GM19467 (cell line): Measurements from ENCODE around the gene LAMB4.

Experiments
- ATAC-seq: cut with Tn5 transposase; IDR thresholded peaks from one replicate; pipeline ENCODE4 v1.9.1; 2021; ENCODE audit warnings: mild to moderate bottlenecking, moderate library complexity; ENCODE audit not compliant: unreplicated experiment

Gene LAMB4

GRCh38 chr7:108109221-108109908 lies 20.8 kb downstream of the LAMB4 start:
- ATAC-seq, result no peak

DNA sequence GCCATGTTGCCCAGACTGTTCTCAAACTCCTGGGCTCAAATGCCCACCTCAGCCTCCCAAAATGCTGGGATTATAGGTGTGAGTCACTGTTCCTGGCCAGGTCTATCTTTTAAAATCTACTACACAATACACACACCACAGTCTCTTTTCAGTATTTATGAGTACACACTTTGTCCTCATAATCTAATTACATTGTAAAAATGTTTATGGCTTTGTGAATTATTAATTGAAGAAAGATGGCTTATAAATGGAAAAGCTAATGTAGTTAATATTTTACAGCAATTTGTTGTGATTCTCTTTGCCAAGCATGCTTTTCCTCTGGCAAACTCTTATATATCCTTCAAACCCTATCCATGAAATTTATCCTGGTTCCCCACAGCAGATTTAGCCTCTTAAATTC lies 22.0 kb downstream of the LAMB4 start:
- ATAC-seq, result no peak

GRCh38 chr7:108104324-108104723 lies 25.8 kb downstream of the LAMB4 start:
- ATAC-seq, result no peak

DNA sequence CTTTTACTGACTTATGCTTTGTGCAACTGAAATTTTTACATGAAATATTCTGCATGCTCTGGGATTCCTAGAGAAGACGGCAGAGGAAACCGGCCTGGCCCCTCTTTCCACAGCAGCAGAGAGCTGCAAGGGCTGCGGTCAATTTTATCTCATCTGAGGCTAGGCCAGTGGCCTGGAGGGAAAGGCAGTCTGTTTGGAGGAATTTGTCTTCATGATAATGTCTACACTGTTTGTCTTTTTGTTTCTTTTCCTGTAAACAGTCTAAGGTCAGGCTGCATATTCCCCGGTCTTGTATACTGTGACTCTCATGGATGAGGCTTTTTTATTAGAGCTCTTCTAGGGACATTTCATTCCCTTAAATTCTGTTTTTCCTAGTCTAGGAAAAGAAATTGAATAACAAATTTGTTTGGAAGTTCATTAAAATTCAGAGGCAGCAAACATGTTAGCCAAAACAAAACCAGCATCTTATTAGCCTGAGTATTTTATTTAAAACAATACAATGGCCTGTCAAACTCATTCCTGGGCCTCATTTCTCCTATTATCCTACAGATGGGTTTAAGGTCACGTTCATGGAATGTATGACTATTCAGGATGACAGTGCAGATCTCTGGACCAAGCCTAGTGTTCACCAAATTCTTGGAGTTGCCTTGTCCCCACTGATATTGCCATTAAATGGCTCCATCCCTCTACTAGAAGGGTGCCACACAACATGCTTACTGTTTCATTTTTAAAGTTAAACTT lies 26.4 kb downstream of the LAMB4 start:
- ATAC-seq, result no peak

DNA sequence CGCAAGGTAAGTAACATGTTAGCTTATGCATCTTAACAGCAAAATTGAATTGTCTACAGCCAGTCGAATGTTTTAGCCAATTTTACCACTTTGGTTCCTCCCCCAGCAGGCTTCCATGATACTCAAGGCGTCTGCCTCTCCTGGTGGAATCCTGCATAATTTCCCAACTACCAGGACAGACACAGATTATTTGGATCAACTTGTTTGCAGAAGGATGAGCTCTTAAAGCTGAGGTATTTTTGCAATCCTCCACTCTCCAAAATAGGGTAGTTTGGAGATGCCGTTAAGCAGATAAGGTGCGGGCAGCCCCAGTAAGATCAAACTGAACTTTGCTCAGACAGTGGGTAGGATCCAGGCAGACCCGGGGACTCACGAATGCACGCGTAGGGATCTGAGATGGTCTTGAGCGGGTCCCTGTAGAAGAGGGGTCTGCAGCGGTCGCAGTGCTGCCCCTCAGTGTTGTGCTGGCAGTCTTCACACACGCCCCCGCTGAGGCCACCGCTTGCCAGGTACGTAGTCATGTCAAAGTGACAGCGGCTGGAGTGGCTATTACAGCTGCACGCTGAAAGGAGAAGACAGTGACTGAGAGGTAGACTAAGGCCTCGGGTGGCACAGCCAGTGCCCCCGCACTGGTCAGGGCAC lies 27.4 kb downstream of the LAMB4 start:
- no peak for ATAC-seq

GRCh38 chr7:108101759-108102158 lies 28.4 kb downstream of the LAMB4 start:
- ATAC-seq, result no peak

- ATAC-seq, result no peak
Measured at GRCh38 chr7:108099713-108100112, 30.4 kb downstream of the LAMB4 start.

GRCh38 chr7:108097703-108098102 lies 32.5 kb downstream of the LAMB4 start:
- no peak for ATAC-seq

GRCh38 chr7:108096996-108097395 lies 33.2 kb downstream of the LAMB4 start:
- ATAC-seq, result no peak

GRCh38 chr7:108094933-108095710 lies 35.0 kb downstream of the LAMB4 start:
- ATAC-seq, result no peak

GRCh38 chr7:108094346-108094745 lies 35.8 kb downstream of the LAMB4 start:
- no peak for ATAC-seq

DNA sequence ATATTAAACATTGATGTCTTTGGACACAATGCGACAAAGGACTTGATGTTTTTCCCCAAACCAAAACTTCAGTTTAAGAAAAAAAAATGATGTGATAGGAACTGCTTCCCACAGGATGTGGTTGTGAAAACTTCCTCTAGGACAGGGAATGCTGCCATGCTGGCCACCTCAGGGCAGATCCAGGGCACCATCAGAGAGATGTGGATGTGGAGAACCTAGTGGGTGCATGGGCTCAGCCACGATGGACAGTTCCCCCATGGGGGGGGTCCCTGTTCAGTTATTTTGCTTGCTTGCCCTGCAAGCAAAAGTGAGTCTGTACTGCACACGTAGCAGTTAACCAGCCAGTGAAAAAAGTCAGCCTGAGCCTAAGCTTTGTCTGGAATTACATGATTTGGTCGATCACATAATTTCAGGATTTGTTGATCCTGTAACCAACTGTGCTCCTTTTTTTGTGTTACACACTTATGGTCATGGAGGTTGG lies 36.3 kb downstream of the LAMB4 start:
- ATAC-seq, result no peak

- ATAC-seq, result no peak
Measured at GRCh38 chr7:108093341-108093740, 36.8 kb downstream of the LAMB4 start.

DNA sequence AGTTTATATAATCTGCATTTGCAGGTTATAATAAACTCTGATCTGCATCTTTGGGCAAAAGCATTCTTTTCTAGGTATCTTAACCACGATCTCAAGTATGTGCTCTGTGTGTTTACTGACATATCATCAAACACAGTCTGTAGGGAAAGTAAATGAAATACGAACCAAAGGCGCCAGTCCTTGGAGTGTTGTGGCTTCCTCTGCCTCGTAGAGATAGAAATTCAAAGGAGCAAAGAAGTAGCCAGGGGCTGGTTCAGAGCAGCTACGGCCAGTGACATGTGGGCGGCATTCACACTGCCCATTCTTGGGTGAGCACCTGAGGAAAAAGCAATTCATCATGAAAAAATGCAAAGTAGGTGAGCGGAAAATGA lies 38.7 kb downstream of the LAMB4 start:
- ATAC-seq, result no peak

DNA sequence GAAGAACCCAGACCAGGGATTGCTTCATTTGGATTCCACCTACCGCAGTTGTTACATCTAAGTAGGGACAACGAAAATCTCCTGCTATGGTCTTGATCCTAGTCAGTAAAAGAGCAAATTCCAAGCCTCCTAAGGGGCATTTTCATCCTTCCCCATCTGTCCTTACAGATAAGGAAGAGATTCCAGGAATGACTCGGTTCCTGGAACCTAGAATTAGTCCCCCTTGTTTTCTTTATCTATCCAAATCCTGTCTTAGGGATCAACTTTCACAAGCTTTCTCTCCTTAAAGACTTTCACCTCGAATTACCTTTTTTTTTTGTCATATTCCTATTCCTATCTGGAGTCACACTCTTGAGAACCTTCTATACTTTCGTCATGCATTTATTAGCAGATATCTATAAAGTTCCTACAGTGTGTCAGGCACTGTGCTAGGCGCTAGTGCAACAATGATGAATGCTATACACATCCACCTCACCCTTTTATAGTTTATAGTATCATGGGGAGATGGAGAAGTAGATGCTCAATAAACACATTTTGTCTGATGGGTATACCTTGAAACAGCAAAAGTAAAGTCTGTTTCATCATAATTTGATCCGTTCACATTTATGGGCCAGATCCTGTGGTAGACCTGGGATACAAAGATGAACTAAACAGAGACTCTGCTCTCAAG lies 39.2 kb downstream of the LAMB4 start:
- ATAC-seq, result no peak

GRCh38 chr7:108089381-108089780 lies 40.8 kb downstream of the LAMB4 start:
- no peak for ATAC-seq

GRCh38 chr7:108088729-108089128 lies 41.4 kb downstream of the LAMB4 start:
- ATAC-seq, result no peak

DNA sequence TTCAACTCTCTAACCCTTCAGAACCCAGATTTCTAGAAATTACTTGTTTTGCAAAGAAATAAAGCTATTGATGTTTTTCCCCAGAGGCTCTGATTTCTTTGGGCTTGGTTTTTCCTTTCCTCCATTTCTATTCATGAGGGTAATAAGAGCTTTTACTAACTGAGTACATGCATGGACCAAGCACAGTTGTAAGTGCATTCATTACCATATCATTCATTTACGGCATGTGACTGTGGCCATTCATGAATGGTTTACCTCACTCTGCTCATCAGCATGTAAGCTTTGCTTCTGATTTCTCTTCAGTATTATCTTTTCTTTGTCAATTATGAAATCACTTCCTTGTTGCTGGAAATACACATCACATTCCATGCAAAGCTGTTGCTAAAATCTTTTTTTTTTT lies 42.4 kb downstream of the LAMB4 start:
- no peak for ATAC-seq

DNA sequence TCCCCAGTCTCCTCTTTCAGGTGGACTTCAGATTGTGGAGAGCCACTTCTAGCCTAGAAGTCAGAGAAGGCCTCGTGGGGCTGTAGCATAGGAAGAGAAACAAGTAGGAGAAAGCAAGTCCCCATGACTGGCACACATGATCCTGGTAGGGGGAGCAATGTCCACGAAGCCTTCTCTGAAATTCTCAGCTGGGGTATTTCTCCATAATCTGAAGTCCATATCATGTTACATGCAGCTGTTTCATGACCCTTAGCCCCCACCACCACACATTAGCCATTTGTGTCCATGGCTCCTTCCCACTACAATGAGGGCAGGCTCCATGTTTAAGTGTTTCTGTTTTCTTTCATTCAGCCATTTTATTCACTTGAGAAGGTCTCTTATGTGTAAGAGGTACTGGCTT lies 43.2 kb downstream of the LAMB4 start:
- ATAC-seq, result no peak

- no peak for ATAC-seq
Measured at GRCh38 chr7:108086546-108086945, 43.6 kb downstream of the LAMB4 start.

DNA sequence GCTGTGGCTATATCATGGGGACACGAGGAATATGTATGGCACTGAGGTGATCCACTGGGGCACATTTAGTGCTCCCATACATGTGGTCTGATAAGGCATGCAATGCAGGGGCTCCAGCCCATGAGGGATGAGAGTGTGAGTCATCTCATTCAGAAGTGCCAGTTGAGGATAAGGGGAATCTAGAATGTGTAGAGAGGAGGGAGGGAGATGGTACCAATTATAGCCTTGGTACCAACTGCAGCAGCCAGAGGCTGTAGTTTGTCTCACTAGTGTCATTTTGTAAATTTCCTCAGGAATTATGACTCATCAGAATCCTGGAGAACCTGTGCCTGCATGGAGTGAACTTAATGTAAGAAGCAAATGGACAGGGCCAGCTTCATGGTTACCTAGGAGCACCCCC lies 46.2 kb downstream of the LAMB4 start:
- ATAC-seq, result no peak
